ENCODE data around the gene EIF4E3. TPM values are rescaled to one million over a fixed set of nuclear protein-coding genes. Genes with fewer than 3 reads are reported as not detected.

Gene EIF4E3
- polyA plus RNA-seq, 3 donors, result 35.6 to 111 (median 58.6) TPM

DNA sequence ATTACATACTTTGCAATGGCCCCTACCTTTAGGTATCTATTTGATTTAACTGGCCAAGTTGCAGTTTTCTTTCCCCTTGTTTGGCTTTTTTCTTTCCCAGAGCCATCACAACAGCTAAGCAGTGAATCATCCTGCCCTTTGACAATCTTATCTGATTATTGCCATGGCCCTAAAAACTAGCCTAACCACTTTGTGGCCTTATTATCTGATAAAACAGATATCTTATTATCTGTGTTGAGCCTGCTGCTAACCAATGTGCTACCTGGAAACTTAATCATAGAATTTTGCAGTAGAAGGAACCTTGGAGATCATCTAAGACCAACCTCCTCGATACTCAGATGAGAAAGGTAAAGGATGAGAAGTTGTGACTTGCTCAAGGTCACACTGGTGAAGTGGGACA, 37.1 kb downstream of the EIF4E3 start:
- H3K4me1 Mint-ChIP-seq, result peaks cover 5% of the 10 kb centered on the region
- intact Hi-C loops (cut with micrococcal nuclease), result no loop called here
- H3K27ac Mint-ChIP-seq, result no peak overlapping the region
- peaks cover 47 to 100% of the 10 kb centered on the region in 2 donors for H3K36me3 ChIP-seq (replicated peaks in 1 of 2; ENCODE audit: control insufficient read depth in 1 of 2, insufficient read depth in 2 of 2, low read length in 2 of 2)
- DNase-seq, result no peak
- H3K27me3 ChIP-seq (ENCODE audit: control insufficient read depth in 2 of 2, insufficient read depth in 2 of 2, low read length in 2 of 2), result no peaks in the 10 kb centered on the region
- no peaks in the 10 kb centered on the region for H3K4me1 ChIP-seq (ENCODE audit: control insufficient read depth in 1 of 2, insufficient read depth in 2 of 2, low read length in 2 of 2)
- peaks cover 86% of the 10 kb centered on the region for H4K20me1 ChIP-seq (ENCODE audit: insufficient read depth, low read length)
- no peak overlapping the region for H3K4me2 ChIP-seq (replicated peaks; ENCODE audit: extremely low read depth, low read length, poor library complexity, severe bottlenecking)
- peaks cover 77 to 90% of the 10 kb centered on the region in 2 donors for H3K36me3 Mint-ChIP-seq
- H3K27ac ChIP-seq (ENCODE audit: low read depth in 1 of 2, low read length in 2 of 2), result no peak overlapping the region
- no peak overlapping the region for H2AFZ ChIP-seq (ENCODE audit: insufficient read depth, low read depth, low read length, poor library complexity, severe bottlenecking)
- H3K4me3 ChIP-seq (replicated peaks in 1 of 3; ENCODE audit: low read depth in 2 of 3, low read length in 3 of 3), result no peak overlapping the region
- no peaks in the 10 kb centered on the region for H3K79me2 ChIP-seq (ENCODE audit: insufficient read depth, low read length)
- H3K27me3 Mint-ChIP-seq (ENCODE audit: low read depth in 3 of 3), result no peaks in the 10 kb centered on the region
- WGBS (ENCODE audit: insufficient coverage), result no CpG with 5 or more reads among the region's 1 CpG
- no peaks in the 10 kb centered on the region for H3K9me3 ChIP-seq (replicated peaks in 1 of 2; ENCODE audit: control insufficient read depth in 1 of 2, insufficient read depth in 1 of 2, low read length in 2 of 2)
- TF ChIP-seq, protein P1, sequence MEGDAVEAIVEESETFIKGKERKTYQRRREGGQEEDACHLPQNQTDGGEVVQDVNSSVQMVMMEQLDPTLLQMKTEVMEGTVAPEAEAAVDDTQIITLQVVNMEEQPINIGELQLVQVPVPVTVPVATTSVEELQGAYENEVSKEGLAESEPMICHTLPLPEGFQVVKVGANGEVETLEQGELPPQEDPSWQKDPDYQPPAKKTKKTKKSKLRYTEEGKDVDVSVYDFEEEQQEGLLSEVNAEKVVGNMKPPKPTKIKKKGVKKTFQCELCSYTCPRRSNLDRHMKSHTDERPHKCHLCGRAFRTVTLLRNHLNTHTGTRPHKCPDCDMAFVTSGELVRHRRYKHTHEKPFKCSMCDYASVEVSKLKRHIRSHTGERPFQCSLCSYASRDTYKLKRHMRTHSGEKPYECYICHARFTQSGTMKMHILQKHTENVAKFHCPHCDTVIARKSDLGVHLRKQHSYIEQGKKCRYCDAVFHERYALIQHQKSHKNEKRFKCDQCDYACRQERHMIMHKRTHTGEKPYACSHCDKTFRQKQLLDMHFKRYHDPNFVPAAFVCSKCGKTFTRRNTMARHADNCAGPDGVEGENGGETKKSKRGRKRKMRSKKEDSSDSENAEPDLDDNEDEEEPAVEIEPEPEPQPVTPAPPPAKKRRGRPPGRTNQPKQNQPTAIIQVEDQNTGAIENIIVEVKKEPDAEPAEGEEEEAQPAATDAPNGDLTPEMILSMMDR (IDR thresholded peaks at IDR 0.05), result no peak
- H3K9ac ChIP-seq (ENCODE audit: insufficient read depth, low read length, poor library complexity, severe bottlenecking), result no peak overlapping the region
- no peaks in the 10 kb centered on the region for H3K9me3 Mint-ChIP-seq
- no peak overlapping the region for H3K4me3 Mint-ChIP-seq

DNA sequence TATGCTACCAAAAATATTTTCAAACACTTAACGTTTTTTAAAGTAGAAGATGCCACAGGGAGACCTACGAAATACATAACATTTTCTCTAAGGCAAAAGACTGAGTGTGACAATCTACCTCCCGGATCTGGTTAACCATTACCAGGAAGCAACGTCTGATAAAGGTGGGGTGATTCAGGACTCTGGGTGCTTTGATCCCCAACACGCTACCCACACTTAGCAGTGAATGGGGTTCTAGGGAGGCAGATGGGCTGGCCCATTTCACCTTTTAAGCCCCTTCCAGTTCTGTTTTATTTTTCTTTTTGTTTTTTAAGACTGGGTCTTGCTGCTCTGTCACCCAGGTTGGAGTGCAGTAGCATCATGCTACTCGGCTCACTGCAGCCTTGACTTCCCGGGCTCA, 39.5 kb downstream of the EIF4E3 start:
- Mint-ChIP-seq H3K4me1 (peaks cover 24% of the 10 kb centered on the region), H3K36me3 (peaks cover 65 to 81% of the 10 kb centered on the region in 2 donors), H3K4me3 (no peak overlapping the region), H3K27ac (peak overlapping the region in 1 of 7 donors; percentile 52), H3K9me3 (no peaks in the 10 kb centered on the region), H3K27me3 (ENCODE audit: low read depth in 3 of 3) (no peaks in the 10 kb centered on the region)
- Histone ChIP-seq H3K9ac (ENCODE audit: insufficient read depth, low read length, poor library complexity, severe bottlenecking) (no peak overlapping the region), H3K36me3 (replicated peaks in 1 of 2; ENCODE audit: control insufficient read depth in 1 of 2, insufficient read depth in 2 of 2, low read length in 2 of 2) (peaks cover 45 to 79% of the 10 kb centered on the region in 2 donors), H2AFZ (ENCODE audit: insufficient read depth, low read depth, low read length, poor library complexity, severe bottlenecking) (no peak overlapping the region), H4K20me1 (ENCODE audit: insufficient read depth, low read length) (peaks cover 75% of the 10 kb centered on the region), H3K27me3 (ENCODE audit: control insufficient read depth in 2 of 2, insufficient read depth in 2 of 2, low read length in 2 of 2) (no peaks in the 10 kb centered on the region), H3K4me3 (replicated peaks in 1 of 3; ENCODE audit: low read depth in 2 of 3, low read length in 3 of 3) (no peak overlapping the region), H3K4me1 (ENCODE audit: control insufficient read depth in 1 of 2, insufficient read depth in 2 of 2, low read length in 2 of 2) (peaks cover 10 to 15% of the 10 kb centered on the region in 2 donors), H3K79me2 (ENCODE audit: insufficient read depth, low read length) (no peaks in the 10 kb centered on the region), H3K9me3 (replicated peaks in 1 of 2; ENCODE audit: control insufficient read depth in 1 of 2, insufficient read depth in 1 of 2, low read length in 2 of 2) (no peaks in the 10 kb centered on the region), H3K27ac (ENCODE audit: low read depth in 1 of 2, low read length in 2 of 2) (no peak overlapping the region), H3K4me2 (replicated peaks; ENCODE audit: extremely low read depth, low read length, poor library complexity, severe bottlenecking) (no peak overlapping the region)
- WGBS (ENCODE audit: insufficient coverage), result 95% methylated on average over 2 of the region's 7 CpGs
- TF ChIP-seq, protein P1 (IDR thresholded peaks at IDR 0.05), result no peak
- intact Hi-C loops (cut with micrococcal nuclease), result no loop called here
- DNase-seq, result no peak
